Hematopoietic multipotent progenitor cell (in vitro differentiated cells): ENCODE measurements around the gene AUTS2. TPM values are rescaled to one million over a fixed set of nuclear protein-coding genes. Genes with fewer than 3 reads are reported as not detected.

Experiments
- DNase-seq, 3 donors: peaks; one replicate each; pipeline ENCODE4 v3.0.0-alpha.2; 2011 to 2015; ENCODE audit warnings: low read depth in 2 of 3, low spot score in 2 of 3
- total RNA-seq: library from RNA; depleted of rRNA; stranded (reverse); fragments of >200 nt; gene quantifications from one replicate; pipeline ENCODE4 v1.2.3, GENCODE V29; 2012

The AUTS2 gene
- total RNA-seq, 1 donor = 14.8 TPM

DNA sequence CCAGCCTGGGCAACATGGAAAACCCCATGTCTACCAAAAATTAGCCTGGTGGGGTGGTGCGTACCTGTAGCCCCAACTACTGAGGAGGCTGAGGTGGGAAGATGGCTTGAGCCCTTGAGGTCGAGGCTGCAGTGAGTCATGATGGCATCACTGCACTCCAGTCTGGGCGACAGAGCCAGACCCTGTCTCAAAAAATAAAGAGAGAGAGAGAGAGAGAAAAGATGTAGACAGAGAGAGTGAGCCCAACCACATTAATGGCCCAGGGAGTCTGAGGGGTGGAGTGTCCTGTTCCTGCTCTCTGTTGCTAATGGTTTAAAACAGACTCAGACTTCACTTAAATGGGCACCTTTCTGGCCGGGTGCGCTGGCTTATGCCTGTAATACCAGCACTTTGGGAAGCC is 1078.0 kb downstream of the AUTS2 start:
- DNase-seq = no peak

DNA sequence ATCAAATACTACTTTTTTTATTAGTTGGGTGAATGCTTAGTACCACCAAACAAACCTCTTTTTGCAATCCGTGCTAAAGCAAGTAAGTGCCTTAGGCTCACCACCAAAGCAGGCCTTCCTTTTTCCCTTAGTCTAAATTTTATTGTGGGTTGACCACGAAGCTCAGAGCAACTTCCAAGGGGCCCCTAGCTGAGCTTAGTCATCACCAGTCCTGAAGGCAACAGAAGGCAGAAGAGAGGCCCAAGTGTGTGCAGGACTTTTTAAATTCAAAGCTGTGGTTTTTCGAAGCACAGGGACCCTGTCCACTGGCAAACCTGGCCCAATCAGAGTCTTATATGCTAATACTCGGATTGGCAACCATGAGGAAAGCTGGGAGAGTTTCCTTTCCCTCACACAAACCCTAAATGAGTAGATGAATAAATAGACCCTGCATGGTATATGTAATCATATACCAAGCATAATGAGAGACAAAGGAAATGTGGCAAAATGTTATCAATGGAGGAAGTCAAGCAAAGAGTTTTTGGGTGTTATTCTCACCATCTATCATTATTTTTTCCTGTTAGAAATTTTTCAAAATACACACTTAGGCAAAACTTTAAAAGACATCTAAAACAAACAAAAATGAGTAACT is 1080.5 kb downstream of the AUTS2 start:
- DNase-seq = peak in 2 of 3 donors; percentile 9 to 38

DNA sequence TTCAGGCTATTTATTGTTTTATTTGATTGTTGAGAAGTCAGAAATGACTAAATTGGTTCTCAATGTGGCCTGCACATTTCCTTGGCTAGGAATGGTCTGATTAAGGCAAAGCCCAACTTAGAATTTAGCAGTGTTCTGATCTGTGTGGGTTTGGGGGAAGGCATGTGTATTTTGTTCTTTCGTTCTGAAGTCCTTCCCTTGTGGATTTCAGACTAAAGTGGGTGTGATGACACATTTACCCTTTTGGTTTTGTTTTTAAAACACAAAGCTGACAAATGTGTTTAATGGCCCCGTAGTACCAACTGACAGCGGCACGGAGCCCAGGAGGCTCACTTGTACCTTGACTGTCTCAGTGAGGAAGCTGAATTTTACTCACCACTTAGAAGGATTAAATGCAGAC is 1081.4 kb downstream of the AUTS2 start:
- no peak for DNase-seq

DNA sequence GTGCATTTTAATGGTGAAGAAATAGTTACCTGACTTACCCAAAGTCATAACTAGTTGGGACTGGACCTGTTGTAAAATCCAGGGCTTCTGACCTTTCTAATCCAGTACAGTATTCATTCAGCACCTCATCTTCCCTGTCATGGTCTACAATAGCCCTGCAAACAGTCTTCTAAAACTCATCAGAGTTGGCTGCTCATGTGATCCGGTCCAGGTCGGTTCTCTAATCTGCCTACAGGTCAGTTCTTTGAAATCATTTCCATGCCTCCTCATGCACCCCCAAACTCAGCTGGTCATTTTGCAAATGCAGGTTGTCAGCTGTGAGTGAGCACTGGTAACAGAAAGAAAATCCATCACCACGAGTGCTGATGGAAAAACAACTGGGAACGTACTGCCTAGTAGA is 1082.0 kb downstream of the AUTS2 start:
- DNase-seq = no peak

DNA sequence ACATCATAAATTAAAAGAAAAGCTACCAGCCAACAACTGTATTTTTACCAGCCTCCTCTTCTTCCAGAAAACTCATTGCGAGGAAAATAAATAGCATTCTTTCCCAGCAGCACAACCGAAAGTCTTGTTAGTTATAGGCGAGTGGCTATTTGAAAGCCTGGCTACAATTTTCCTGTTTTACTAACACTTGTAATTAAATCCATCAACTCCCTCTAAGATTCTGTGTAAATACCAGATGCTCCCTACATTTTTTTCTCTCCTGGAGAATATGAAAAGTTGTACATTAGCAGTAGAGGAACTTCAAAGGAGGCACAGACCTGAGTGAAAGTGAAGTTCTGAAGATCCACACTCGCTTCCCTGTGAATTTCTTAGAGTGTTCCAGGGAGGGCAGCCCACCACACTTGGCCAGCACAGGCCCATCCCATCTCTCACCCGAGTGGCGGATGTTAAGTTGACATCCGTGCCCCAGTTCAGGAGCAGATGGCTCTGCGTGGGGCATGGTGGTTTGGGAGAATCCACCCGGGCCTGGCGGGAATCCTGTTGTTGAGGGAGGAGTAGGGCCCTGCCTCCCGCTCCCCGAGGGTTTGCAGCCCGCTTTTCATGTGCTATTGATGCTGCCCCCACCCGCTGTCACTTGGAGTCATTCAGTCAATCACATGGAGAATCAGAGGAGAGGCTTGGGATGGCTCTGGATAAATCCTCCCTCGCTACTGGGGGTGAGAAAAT is 1082.6 kb downstream of the AUTS2 start:
- DNase-seq = no peak

DNA sequence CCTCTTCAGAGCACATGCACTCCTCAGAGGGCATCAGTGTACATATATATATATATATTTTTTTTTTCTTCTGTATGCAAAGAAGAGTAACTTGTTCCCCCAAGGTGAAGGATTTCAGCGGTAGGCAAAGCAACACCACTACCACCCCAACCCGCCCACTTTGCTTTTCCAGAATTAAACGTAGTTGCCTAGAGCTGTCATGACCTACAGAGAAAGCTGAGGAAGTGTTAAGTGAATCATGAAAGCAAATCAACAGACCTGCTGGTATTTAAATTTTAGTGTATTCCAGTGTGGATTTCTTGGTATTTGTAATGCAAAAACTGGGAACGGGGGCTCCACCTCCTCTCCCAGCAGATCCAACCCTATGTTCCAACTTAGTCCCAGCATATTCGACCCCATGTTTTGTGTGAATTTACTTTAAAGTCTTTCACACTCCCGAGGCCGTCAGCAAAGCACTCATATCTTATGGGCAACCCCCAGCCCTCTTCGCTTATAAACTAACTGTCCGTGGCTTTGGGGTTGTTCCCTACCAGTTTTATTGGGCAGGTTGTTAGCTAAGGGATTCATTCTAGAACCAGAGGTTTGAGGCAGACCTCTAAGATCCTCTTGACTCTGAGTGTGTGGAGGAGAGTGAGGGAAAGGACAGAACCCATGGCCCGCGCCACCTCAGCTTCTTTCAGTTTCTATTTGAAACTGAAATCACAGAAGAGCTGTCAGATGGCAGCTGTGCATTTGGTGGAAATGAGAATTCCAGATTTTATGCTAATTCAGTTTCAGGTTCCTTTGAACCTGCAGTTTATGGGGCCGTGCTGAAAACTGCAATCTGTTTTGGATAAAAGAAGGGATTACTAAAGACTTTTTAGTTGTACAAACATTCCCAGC is 1083.4 kb downstream of the AUTS2 start:
- no peak for DNase-seq

DNA sequence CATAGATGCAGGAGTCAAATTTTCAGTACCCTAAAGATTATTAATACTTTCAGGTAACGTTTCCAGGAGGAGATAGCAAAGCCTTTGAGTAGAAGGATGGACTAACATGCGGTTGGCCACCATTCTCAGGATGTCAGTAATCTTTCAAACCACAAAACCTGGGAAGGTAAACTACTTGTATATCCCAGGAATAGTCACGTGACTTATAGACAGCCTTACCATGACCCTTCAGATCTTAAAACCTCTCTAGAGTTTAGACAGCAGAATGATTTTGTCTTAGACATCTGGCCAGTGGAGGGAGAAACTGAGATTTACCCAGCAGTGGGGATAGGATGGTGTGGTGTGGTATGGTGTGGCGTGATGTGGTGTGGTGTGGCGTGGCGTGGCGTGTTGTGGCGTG is 1085.9 kb downstream of the AUTS2 start:
- DNase-seq = no peak

DNA sequence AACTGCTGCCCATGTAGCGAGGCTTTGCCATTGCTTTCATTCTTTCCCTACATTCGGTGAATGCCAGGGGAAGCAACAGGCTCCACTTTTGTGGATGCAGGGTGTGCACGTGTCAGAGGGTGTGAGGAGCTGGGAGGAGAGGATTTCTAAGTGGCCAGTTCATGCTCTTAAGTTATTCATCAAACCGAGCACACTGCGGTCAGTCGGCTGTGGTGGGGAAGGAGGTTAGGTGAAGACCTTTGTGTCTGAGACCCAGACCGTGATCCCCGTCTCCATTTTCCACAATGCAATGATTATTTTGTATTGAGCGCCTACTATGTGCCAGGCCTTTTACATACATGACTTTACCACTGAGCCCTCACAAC is 1095.0 kb downstream of the AUTS2 start:
- DNase-seq = no peak

DNA sequence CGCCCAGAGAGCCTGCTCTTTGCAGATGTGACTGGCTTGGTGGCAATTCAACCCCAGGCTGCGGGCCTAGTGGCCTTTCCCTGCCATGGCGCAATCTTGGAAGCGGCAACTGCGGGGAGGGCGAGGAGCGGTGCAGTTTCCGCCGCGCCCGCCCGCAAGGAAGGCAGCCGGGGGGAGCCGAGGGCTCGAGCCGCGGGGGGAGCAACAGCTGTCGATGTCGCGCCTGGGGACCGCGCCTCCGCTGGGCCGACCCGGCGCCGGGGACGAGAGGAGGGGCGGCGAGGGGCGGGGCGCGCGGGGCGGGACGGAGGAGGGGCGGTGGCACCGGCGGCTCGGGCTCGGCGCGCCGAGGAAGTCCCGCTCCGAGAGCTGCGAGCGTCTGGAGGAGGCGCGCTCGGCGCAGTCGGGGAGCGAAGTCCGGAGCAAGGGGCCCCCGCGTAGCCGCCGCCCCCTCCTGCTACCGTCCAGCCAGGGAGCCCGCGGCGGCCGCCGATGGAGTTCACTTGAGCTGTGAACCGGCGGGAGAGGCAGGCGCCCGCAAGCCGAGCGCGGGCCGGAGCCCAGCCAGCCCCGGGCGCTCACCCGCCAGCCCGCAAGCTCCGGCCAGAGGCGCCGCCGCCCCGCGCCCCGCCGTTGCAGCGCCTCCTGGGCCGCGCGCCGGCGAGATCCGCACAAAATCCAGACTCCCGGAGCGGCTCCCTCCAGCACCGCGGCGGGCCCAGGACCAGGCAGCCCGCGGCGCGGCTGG is 1095.6 kb downstream of the AUTS2 start:
- peak; percentile 28 to 62 (median 49) for DNase-seq

DNA sequence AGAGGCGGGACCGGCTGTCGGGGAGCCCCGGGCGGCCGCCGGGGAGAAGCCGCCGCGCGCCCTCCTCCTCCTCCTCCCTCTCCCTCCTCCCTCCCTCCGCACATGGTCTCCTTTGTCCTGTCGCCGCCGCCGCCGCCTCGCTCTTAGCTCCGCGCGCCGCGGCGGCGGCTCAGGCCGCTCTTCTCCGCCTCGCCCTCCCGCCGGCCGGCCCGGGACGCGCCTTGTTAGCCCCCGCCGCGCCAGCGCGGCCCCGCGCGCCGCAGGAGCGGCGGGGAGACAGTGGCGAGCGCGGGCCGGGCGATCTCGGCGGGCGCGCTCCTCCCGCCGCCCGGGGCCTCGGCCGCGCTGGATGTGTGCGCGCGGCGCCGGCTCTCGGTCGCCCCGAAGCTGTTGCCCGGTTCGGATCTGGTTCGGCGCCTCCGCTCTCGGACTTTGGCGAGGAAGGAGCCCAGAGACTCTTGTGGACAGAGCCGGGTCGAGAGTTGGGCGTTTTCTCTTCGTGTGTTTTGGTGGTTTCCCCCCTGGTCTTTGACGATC is 1096.2 kb downstream of the AUTS2 start:
- peak in 2 of 3 donors; percentile 21 to 35 for DNase-seq

DNA sequence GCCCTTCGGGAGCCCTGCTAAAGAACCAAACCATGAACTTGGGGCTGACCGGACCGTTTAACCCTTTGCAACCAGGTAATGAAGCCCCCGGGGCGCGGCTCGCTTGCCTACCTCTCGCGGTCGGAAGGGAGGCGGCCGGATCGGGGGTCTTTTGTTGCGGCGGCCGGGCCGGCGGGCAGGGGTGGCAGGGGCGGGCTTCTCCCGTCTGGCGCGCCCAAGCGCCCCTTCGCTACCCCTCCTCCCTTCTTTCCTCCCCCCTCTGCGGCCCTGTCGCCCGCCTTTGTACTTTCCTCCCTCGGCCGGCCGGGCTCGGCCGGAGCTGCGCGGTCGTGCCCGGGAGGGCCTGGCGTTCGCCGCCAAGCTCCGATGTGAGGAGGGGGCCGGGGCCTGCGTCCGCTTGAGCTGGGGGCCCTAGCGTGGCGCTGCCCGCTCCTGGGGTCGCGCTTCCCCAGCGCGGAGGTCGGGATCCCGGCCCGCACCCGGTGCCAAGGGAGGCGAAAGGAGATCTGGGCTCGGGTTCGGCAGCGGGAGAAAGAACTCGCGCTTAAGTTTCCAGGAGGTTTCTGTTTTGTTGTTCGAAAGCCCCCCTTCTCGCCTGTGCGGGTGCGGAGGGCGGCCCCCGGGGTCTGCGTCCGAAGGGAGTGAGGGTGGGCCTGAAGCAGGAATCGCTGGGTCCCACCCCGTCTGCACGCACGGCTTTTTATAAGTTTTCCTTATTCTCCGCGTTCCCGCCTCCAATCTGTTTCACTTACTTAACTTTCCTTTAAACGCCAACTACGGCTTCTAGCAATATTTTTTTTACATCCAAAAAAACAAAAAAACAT is 1096.9 kb downstream of the AUTS2 start:
- peak in 1 of 3 donors; percentile 21 for DNase-seq

DNA sequence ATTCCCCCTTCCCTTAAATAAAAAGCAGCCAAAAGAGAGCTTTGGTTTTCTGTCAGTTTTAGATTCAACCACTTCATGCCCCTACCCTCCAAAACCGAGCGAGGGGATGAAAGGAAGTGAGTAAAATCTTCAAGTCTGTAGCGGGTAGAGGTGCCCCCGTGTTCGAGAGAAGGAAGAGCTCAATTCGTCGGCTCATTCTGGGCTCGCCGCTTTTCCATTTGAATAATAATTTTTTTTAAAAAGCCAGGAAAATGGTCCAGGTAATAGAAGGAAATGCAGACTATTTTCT is 1097.5 kb downstream of the AUTS2 start:
- DNase-seq = peak in 1 of 3 donors; percentile 56

DNA sequence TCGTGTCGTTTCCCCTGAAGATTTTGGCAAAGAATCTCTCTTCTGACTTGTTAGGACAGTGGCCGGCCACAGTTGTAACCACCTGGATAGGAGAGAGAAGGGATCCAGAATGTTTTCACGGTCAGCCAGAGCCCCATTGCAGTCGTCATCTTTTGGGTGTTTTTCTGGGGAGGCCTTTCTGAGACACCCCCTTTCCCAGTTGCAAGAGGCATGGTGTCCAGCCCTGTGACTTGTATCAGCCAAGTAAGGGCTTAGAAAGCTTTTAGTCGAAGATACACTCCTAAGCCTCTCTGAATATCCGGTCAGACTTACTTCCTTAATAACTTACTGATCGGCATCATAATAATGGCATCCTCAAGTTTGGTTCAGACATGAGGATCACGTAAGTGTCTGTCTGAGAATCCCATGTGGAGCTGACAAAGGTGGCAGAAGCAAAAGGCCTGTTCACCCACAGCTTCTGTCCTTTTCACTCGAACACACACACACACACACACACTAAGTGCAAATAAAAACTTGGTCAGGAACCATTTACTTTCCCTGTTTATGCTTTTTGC is 1098.0 kb downstream of the AUTS2 start:
- peak in 1 of 3 donors; percentile 20 for DNase-seq

DNA sequence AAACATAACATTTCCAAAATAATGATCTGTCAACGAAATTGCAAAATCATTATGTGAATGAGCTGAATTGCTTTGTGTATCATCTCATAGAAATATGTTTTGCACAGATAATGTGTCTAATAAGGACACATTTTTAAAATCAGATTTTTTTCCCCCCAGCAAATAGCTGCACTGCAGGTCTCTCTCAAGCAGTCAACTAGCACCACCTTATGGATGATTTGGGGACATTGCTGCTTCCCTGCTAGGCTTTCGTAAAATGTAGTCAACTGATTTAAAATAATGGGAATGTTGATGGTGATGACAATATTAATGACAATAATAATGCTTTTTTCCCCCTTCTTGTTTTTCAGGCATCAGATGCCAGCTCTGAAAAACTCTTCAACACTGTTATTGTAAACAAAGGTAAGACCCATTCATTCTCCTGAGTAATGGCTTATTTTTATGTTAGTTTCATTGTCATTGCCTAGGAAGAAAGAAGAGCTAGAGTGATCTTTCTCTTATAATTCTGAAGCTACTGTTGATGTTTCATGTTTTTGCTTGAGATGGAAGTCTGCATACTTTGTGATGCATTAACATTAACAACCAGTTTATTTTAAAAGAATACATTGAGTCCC is 1100.1 kb downstream of the AUTS2 start:
- DNase-seq = peak in 2 of 3 donors; percentile 37 to 73

DNA sequence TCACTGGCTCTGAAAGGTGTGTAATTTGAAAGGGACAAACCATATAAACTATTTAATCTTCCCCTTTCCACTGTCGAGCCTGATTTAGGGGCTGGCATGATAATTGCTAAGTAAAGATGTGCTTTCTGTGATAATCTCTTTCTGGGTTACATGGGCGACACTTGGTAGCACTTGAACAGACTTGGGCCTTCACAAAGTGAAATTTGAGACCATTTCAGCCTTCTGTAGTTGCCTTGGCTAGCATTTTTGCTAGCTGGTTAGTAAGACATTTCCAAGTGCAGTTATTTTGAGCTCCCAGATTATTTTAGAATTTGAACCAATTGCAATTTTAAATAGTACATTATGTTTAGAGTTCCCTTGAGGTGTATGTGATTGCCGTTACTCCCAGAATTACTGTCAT is 1101.0 kb downstream of the AUTS2 start:
- no peak for DNase-seq

DNA sequence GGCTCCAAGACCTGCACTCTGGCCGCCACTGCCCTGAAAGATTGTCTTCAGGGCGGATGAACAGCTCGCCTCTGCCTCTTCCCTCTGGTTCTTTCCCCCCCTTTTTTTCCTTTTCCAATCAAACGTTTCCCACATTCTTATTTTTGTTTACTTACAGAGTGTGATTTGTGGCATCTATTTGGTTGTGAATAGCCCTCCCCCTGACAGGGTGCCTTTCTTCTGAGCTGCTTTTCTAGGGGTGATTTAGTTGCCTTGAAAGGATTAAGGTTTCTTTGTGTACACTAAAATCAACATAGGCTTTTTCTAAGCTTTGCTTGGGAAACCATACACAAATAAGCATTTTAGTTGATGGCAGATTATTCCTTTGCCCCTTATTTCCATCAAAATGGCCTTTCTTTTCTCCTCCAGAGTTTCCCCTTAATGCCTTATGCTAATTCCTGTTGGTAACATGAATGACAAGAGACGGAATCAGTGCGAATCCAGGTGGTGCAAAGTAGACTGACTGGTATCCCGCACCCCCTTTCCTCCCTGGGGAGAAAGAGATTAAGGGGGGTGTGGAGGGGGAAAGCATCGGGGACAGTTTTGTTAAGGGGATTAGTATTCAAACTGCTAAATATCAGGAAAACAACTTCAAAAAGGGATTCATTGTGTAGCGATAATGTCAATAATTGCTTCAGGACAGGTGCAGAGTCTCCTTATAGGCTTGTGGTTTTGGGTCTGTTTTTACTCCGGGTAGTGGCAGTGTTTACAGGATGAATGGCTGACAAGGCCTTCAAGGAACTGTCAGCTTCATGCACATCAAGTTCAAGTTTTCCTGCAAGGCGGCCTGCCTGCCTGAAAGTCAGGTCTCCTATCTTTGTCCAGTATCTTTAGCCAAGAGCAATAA is 1102.0 kb downstream of the AUTS2 start:
- DNase-seq = no peak

DNA sequence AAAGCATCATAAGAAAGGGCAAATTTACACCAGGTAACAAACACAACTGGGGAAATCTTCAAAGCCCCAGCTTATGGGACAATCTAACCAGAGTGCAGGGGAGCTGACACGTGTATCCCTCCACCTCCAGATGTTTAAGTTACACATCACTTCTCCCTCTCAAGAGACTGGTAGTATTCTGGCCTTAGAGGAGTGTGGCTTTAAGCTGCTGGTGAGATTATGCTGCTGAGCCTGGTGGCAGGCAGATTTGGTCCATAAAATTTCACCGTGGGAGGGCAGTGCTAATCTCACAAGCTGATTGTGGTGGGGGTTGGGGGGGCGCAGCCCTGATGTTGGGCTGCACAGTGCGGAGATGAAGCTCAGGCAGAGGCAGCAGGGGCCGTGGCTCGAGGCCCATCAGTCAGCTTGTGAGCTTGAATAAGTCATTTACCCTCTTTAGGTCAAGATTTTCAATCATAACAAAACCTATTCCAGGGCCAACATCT is 1102.7 kb downstream of the AUTS2 start:
- DNase-seq = no peak

DNA sequence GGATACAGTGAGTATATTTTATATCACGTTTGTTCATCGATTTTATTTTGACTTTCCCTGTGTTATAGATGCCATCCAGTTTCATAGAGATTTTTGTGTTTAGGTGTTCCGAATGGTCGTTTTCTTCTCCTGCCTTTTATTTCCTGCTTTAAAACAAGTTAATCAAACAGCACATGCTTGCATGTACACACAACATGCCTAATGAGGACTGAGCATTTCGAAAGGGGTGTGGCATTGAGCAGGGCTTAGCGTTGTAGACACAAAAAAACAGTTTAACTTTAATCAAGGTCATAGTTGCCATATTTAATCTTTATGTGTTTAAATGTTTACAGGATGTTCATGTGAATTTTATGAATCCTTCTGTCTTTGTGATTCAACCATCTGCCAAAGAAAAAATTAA is 1103.2 kb downstream of the AUTS2 start:
- DNase-seq = no peak
